HepG2 (cell line): ENCODE results near the gene CREM. TPM values are rescaled to one million over a fixed set of nuclear protein-coding genes. Genes with fewer than 3 reads are reported as not detected.

Source experiments
- ATF7 ChIP-seq, 2 experiments: fragments of 450-650 bp in 1 of 2; sonication (generic) in 1 of 2; formaldehyde crosslinking in 1 of 2; IDR thresholded peaks; 2 replicates each; pipeline versions ENCODE4 v1.4.0 to v1.6.1; 2016 to 2020; ENCODE audit warnings: antibody characterized with exemption in 1 of 2, mild to moderate bottlenecking in 1 of 2, missing genetic modification reagents in 1 of 2
- CEBPG ChIP-seq: IDR thresholded peaks from 2 replicates; pipeline ENCODE4 v1.6.1; 2016
- ELF1 ChIP-seq: sonication (generic); formaldehyde crosslinking; IDR thresholded peaks from 2 replicates; pipeline ENCODE4 v1.4.0; 2020; ENCODE audit warnings: missing genetic modification reagents
- GATAD1 ChIP-seq: IDR thresholded peaks from 2 replicates; pipeline ENCODE4 v1.6.1; 2016; ENCODE audit warnings: missing genetic modification reagents, missing compliant biosample characterization
- HDAC2 ChIP-seq: sonication (generic); formaldehyde crosslinking; IDR thresholded peaks from 2 replicates; pipeline ENCODE4 v1.4.0; 2020; ENCODE audit warnings: missing genetic modification reagents
- MED8 ChIP-seq: sonication (generic); formaldehyde crosslinking; IDR thresholded peaks from 2 replicates; pipeline ENCODE4 v1.8.1; 2023; ENCODE audit warnings: mild to moderate bottlenecking, missing genetic modification reagents; ENCODE audit not compliant: insufficient replicate concordance
- MTF2 ChIP-seq: sonication (generic); formaldehyde crosslinking; IDR thresholded peaks from 2 replicates; pipeline ENCODE4 v1.5.0; 2020; ENCODE audit warnings: missing genetic modification reagents, borderline replicate concordance
- PHF8 ChIP-seq: sonication (generic); formaldehyde crosslinking; IDR thresholded peaks from 2 replicates; pipeline ENCODE4 v1.5.0; 2020; ENCODE audit warnings: missing genetic modification reagents
- SKI ChIP-seq: fragments of 450-650 bp; IDR thresholded peaks from one replicate; pipeline ENCODE4 v1.6.1; 2018; ENCODE audit warnings: mild to moderate bottlenecking; ENCODE audit not compliant: partially characterized antibody
- YY1 ChIP-seq: IDR thresholded peaks from 2 replicates; pipeline ENCODE4 v1.6.1; 2011; ENCODE audit warnings: low read length, low read depth, moderate library complexity, mild to moderate bottlenecking; ENCODE audit not compliant: insufficient read depth, insufficient replicate concordance
- ZNF350 ChIP-seq: sonication (generic); formaldehyde crosslinking; IDR thresholded peaks from 2 replicates; pipeline ENCODE4 v1.4.0; 2020; ENCODE audit warnings: mild to moderate bottlenecking, low read depth, missing genetic modification reagents, borderline replicate concordance
- ZNF83 ChIP-seq: sonication (generic); formaldehyde crosslinking; IDR thresholded peaks from 2 replicates; pipeline ENCODE4 v1.4.0; 2020; ENCODE audit warnings: missing genetic modification reagents, mild to moderate bottlenecking, borderline replicate concordance
- polyA plus RNA-seq, 8 experiments: library from polyadenylated mRNA; depleted of rRNA in 3 of 8; stranded (reverse) in 7 of 8; unstranded in 1 of 8; fragments of >200 nt; fragmentation: Illumina TruSeq in 4 of 8; extraction: Trizol in 4 of 8; gene quantifications; 2 replicates each; pipeline versions ENCODE4 v1.2.1 to v1.2.3, GENCODE V29; 2011 to 2016; ENCODE audit warnings: low read depth in 4 of 8, missing spikeins in 1 of 8, mixed read lengths in 1 of 8; ENCODE audit not compliant: insufficient read depth in 1 of 8
- total RNA-seq, 5 experiments: library from RNA; depleted of rRNA; stranded (reverse); fragments of >200 nt; fragmentation: Illumina TruSeq; extraction: Trizol; gene quantifications; 2 replicates each; pipeline ENCODE4 v1.2.3, GENCODE V29; 2016; ENCODE audit warnings: low read depth in 1 of 5
- TF ChIP-seq, protein P1 (sequence below), 2 experiments: sonication (generic) in 1 of 2; formaldehyde crosslinking in 1 of 2; IDR thresholded peaks; 2 replicates each; pipeline versions ENCODE4 v1.4.0 to v1.6.1; 2016 to 2020; ENCODE audit warnings: borderline replicate concordance in 1 of 2, low read depth in 1 of 2, mild to moderate bottlenecking in 1 of 2, missing genetic modification reagents in 1 of 2
- TF ChIP-seq, protein P2 (sequence below): sonication (generic); formaldehyde crosslinking; IDR thresholded peaks from 2 replicates; pipeline ENCODE4 v1.4.0; 2020; ENCODE audit warnings: missing genetic modification reagents
- TF ChIP-seq, protein P3 (sequence below): sonication (generic); formaldehyde crosslinking; IDR thresholded peaks from 2 replicates; pipeline ENCODE4 v1.4.0; 2020; ENCODE audit warnings: missing genetic modification reagents

The CREM gene
- total and polyA plus RNA-seq, 2 of the 13 experiments (the other 11 are each of a cell fraction or from before 2014, with no cell fraction given), result 21.3 to 25.4 TPM

DNA sequence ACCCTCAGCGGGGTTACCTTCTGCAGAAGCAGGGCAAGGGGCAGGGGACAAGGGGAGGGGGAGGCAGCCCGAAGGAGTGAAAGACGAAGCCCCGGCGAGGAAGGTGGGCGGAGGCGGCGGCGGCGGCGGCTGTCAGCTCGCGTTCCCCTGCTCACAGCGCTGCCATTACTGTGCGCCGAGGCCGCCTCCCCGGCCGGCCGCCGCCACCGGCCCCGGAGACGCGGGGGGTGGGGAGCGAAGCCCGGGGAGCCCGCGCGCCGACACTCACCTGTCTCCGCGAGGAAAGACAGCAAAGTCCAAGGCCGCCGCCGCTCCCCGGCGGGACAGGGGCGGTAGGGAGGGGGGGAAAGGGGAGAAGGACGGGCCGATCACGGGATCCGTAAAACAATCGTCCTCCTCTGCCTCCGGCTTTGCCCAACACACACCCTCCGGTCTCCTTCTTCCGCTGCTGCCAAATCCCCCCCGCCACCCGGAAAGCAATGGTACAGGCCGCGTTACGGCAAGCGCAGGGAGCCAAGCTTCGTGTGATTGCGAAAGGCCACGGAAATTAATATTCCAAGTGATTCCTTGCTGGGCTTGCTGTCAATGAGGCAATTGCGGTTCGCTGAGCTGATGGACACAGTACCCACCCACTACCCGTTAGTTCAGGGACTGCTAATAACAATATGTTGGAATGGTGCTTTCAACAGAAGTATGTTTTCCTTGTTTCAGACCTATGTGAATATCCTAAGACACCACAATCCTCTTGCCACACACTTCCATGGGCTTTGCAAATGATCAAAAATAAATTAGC is 36.3 kb upstream of the CREM start, which contains the start of gene CUL2 (continued):
- TF ChIP-seq PHF8 (CRISPR knock-in tag) (peak; percentile 67; the same call in 1 of the 2 replicates), GATAD1 (CRISPR knock-in tag) (peak; percentile 94), MTF2 (CRISPR knock-in tag) (0 out of 2 replicates have a peak, but pooled peaks have one; percentile 9), CEBPG (CRISPR knock-in tag) (peak; percentile 97), MED8 (CRISPR knock-in tag) (peak; percentile 59), ATF7 (IDR thresholded peaks at IDR 0.05) (peak; percentile 48; the same call in 1 of the 2 replicates), ATF7 (CRISPR knock-in tag; IDR thresholded peaks at IDR 0.05) (no peak), HDAC2 (peak; percentile 65; the same call in 1 of the 2 replicates), ELF1 (peak; percentile 85), SKI (peak; percentile 79), ZNF83 (CRISPR knock-in tag) (no peak), ZNF350 (CRISPR knock-in tag) (no peak), YY1 (peak; percentile 91)
- TF ChIP-seq, protein P1, sequence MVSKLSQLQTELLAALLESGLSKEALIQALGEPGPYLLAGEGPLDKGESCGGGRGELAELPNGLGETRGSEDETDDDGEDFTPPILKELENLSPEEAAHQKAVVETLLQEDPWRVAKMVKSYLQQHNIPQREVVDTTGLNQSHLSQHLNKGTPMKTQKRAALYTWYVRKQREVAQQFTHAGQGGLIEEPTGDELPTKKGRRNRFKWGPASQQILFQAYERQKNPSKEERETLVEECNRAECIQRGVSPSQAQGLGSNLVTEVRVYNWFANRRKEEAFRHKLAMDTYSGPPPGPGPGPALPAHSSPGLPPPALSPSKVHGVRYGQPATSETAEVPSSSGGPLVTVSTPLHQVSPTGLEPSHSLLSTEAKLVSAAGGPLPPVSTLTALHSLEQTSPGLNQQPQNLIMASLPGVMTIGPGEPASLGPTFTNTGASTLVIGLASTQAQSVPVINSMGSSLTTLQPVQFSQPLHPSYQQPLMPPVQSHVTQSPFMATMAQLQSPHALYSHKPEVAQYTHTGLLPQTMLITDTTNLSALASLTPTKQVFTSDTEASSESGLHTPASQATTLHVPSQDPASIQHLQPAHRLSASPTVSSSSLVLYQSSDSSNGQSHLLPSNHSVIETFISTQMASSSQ (IDR thresholded peaks at IDR 0.05; ENCODE audit: low read depth), result no peak
- TF ChIP-seq, protein P1 (CRISPR knock-in tag; IDR thresholded peaks at IDR 0.05; ENCODE audit: borderline replicate concordance), result peak; percentile 60; the same call in 1 of the 2 replicates
- TF ChIP-seq, protein P2, sequence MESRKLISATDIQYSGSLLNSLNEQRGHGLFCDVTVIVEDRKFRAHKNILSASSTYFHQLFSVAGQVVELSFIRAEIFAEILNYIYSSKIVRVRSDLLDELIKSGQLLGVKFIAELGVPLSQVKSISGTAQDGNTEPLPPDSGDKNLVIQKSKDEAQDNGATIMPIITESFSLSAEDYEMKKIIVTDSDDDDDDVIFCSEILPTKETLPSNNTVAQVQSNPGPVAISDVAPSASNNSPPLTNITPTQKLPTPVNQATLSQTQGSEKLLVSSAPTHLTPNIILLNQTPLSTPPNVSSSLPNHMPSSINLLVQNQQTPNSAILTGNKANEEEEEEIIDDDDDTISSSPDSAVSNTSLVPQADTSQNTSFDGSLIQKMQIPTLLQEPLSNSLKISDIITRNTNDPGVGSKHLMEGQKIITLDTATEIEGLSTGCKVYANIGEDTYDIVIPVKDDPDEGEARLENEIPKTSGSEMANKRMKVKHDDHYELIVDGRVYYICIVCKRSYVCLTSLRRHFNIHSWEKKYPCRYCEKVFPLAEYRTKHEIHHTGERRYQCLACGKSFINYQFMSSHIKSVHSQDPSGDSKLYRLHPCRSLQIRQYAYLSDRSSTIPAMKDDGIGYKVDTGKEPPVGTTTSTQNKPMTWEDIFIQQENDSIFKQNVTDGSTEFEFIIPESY (CRISPR knock-in tag), result peak; percentile 66; the same call in 1 of the 2 replicates
- TF ChIP-seq, protein P3, sequence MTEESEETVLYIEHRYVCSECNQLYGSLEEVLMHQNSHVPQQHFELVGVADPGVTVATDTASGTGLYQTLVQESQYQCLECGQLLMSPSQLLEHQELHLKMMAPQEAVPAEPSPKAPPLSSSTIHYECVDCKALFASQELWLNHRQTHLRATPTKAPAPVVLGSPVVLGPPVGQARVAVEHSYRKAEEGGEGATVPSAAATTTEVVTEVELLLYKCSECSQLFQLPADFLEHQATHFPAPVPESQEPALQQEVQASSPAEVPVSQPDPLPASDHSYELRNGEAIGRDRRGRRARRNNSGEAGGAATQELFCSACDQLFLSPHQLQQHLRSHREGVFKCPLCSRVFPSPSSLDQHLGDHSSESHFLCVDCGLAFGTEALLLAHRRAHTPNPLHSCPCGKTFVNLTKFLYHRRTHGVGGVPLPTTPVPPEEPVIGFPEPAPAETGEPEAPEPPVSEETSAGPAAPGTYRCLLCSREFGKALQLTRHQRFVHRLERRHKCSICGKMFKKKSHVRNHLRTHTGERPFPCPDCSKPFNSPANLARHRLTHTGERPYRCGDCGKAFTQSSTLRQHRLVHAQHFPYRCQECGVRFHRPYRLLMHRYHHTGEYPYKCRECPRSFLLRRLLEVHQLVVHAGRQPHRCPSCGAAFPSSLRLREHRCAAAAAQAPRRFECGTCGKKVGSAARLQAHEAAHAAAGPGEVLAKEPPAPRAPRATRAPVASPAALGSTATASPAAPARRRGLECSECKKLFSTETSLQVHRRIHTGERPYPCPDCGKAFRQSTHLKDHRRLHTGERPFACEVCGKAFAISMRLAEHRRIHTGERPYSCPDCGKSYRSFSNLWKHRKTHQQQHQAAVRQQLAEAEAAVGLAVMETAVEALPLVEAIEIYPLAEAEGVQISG (CRISPR knock-in tag), result peak; percentile 87
